GM20431 (cell line): Measurements from ENCODE around the gene SLC1A3.

Experiments used
- in situ Hi-C: fragments of 300-500 bp; cut with MseI, MboI; formaldehyde crosslinking; loops from one replicate; pipeline ENCODE4 v1.15.0; 2020; ENCODE audit warnings: low sequenced_read_pairs; ENCODE audit not compliant: unreplicated experiment

SLC1A3 gene

DNA sequence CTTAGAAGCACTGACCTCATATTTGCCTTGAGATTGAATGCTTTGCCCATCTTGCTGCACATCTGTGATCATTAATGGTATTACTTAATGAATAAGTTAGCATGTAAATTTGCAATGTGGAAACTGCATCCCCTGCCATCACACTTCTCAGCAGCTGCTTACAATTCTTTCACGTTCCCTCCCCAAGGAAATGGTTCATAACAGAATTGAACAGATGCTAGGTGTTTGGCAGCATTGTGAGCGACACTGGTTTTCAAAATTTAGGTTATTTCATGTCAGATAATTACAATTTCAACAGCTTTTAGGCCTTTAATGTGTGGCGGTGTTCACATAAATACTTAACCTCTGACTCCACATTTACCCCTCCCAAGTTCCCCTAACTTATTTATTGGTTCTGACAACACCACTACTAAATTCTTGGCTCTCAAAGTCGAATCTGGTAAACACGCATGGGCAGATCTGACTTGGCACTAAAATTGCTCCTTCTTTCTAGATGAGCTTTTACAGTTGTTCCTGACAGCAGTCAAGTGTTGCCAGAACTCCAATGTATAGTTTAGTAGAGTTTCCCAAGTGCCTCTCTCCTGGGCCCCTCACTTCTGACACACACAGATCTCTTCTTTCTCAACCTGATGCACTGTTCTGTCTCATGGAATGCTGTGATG lies 46.8 kb downstream of the SLC1A3 start:
- in situ Hi-C loops: no loop called here

- in situ Hi-C loops: no loop called here
These were observed 48.2 kb downstream of the SLC1A3 start for GRCh38 chr5:36654564-36654963.

DNA sequence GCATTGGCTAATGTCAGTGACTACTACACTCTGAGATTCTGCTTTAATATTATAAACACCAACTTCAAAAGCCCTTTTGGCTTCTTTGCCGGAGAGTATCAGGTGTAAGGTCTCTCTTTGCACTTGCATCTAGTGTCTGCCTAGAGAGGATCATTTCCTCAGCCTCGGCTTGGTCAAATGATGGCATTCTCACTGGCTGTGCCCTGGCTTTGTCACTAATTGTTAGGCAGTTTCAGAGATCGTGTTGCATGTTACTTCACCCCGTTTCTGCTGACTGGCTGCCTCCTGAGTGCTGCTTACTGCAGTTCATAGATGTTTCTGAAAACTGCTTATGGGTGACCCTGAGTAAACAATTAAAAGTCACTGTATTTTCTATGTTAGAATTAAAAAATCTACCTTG lies 48.8 kb downstream of the SLC1A3 start:
- in situ Hi-C loops: no loop called here

DNA sequence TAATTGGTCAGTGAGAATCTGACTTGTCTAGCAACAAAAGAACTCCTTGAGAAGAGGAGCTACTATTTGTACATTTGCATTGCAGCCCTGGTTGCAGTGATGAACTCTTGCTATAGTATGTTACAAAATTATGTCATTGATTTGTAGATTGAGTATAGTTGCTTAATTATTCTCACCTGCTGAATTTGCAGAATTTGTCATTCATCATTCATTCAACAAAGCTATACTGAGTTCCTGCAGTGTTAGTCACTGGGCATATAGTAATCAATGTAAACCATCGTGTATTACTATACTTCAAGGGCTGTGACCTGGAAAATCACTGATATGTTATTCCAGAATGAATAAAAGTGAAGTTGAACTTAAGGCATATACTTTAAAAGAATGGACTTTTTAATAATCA lies 50.1 kb downstream of the SLC1A3 start:
- in situ Hi-C loops: no loop called here

- in situ Hi-C loops: no loop called here
These were observed 51.2 kb downstream of the SLC1A3 start for GRCh38 chr5:36657563-36657995.

DNA sequence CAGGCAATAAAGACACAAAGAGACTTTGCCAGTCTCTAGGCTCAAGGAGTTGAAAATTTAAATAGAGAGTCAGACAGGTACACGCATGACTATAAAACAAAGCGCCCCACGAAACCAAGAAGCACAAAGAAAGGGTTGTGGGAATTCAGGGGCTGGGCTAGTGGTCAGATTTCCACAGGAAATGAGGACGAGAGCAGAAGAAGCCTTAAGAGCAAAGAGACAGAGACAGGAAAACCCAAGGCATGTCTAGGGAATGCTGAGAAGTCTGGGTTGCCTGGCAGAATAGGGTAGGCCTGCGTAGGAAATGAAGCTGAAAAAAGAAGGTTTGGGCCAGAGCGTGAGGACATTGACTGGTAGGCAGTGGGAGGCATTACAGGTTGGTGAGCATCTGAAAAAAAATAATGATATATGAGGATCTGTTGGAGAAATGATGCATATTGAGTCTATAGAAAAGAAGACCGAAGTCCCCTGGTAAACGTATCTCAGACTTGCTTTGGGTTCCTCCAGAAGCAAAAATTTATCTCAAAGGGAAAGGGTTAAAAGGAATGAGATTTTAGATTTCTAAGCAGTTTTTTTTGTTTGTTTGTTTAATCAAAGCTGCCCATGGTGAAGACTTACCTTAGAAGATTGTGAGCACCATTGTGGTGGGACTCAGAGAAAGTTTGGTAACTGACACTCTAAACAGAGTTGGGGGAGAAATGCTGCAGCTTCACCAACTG lies 51.8 kb downstream of the SLC1A3 start:
- in situ Hi-C loops: no loop called here

DNA sequence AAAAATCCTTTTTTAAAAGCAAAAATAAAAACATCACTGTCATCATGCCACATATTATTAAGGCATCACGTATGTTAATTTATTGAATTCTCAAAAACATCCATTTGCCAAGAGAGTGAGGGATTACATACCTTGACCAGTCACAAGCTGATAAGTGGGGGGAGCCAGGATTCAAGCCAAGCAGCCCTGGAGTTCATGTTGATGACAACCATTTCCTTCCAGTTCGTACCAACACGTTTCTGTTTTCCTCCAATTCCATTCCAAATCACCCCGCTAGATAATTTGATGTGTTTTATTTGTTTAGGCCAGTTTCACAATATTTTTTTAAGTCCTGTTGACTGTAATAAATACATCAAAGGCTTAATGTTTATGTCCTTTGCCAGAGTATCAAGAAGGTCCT lies 53.0 kb downstream of the SLC1A3 start:
- in situ Hi-C loops: no loop called here

DNA sequence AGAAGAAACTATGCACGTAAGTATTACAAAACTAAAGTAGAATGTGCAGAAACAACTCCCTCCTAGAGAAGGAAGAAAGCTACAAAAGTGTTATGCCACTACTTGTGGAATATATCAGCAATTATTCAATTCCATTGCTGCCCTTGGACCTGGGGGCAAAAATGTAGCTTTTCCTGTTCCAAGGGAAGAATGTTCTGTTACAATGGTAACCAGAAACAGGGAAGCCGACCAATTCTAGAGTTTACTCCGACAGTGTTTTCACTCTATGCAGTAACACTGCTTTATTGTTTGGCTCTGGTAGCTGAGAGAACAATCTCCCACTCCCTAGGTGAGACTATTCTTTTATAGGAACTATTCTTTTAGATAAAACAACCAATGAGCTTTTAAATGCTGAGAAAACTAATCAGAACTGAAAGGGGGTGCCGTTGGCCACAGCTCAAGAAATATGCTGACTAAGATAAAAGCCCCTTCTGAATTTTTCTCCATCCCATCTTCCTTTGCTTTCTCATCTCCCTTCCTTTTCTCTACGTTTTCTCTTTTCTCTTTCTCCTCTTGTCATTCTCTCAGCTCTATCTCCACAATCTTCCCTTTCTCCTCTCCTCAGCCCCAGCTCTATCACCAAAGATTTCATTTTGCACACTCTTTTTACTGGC lies 54.1 kb downstream of the SLC1A3 start:
- in situ Hi-C loops: no loop called here

GRCh38 chr5:36661456-36662220 lies 55.2 kb downstream of the SLC1A3 start:
- in situ Hi-C loops: no loop called here

DNA sequence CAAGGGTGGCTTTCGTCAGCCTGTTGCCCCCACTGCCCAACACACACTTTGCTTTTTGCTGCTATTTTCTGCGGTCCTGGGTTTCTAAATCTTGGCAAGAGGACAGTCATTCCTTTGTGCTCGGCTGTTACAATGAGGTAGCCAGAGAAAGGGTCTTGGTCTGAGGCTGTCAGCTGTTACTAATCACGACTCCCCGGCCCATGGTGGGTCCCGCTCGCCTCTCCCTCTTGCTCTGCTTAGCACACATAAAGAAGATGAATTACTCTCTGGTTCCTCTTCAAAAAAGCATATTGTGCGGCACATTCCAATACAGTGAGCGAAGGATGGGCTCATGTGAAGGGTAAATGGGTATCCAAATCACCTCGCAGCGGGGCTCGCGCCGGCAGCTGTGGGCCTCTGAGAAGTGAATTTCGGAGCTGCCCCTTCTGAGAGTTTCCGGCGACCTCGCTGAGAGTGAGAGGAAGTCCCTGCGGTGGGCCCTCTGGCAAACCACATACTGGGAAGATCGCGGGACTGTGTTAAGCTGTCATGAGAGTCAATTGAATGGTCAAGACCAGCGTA lies 56.0 kb downstream of the SLC1A3 start:
- in situ Hi-C loops: no loop called here

- in situ Hi-C loops: no loop called here
These were observed 58.4 kb downstream of the SLC1A3 start for GRCh38 chr5:36664766-36665165.

DNA sequence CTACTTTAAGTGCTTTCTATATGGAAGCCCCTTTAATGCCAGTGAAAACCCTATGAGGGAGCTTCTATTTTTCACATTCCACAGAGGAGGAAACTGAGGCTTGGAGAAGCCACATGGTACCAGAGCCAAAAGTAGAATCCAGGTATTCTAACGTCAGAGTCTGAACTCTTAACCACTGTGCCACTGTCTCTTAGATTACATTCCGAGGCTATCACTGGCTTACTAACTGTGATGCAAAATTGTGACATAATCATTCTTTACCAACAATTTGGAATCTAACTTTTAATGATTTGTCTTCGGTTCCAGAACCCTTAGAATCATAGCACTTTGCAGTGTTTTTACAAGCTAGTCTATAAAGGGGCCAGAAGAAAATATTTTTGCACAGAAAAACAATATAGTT lies 59.2 kb downstream of the SLC1A3 start:
- in situ Hi-C loops: no loop called here

GRCh38 chr5:36666274-36666673 lies 59.9 kb downstream of the SLC1A3 start:
- in situ Hi-C loops: no loop called here

GRCh38 chr5:36666986-36667385 lies 60.6 kb downstream of the SLC1A3 start:
- in situ Hi-C loops: no loop called here

GRCh38 chr5:36667824-36668223 lies 61.4 kb downstream of the SLC1A3 start:
- in situ Hi-C loops: no loop called here

- in situ Hi-C loops: no loop called here
These were observed 62.7 kb downstream of the SLC1A3 start for GRCh38 chr5:36669015-36669651.

DNA sequence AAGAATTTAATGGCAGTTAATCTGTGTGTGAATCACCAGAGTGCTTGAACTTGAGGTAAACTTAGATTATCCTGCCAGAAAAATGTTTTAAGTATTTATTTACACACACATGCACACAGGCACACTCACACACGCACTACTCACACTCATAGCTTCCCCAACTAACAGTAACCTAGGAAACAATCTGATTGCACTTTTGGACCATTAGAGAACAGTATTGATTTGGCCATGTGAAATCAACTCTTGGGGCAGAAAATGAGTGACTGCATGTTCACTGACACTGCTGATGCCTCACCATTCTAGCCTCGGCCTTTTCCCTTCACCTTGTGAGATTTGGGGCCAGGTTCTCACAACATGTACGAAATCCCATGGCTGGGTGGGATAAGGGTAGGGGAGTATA lies 64.1 kb downstream of the SLC1A3 start:
- in situ Hi-C loops: no loop called here

- in situ Hi-C loops: no loop called here
These were observed 68.9 kb downstream of the SLC1A3 start for GRCh38 chr5:36675282-36675681.

DNA sequence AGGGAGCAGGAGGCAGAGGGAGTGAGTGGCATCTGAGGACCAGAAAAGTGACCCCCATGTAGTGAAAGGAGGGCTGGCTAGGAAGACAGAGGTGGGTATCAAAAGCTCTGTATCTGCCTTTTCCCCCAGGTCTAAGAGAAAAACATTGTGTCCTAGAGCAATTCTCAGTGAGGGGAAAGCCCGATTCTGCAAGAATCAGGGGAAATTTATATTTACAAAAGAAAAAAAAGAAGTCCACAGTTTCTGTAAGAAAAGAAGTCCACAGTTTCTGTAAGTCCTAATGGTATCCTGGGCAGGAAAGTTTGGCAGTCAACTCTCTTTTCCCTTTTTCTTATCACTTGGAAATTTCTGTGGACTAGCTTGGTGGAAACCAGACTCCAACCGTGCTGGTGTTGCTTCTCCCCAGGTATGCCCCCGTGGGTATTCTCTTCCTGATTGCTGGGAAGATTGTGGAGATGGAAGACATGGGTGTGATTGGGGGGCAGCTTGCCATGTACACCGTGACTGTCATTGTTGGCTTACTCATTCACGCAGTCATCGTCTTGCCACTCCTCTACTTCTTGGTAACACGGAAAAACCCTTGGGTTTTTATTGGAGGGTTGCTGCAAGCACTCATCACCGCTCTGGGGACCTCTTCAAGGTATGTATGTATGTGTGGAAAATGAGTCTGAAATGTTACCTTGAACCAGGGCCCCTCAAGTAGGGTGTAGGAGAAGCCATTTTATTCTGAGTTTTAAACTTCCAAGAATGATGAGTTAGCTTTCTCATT lies 73.0 kb downstream of the SLC1A3 start:
- in situ Hi-C loops: no loop called here
